ENCODE measurements around the gene POGLUT3. TPM values are rescaled to one million over a fixed set of nuclear protein-coding genes. Genes with fewer than 3 reads are reported as not detected.
A peak's percentile ranks its signal among the peaks of the same experiment; 100 is the strongest.

Gene POGLUT3
- total and polyA plus RNA-seq, 2 of the 4 experiments (the other 2 are of a cell fraction): 31.7 to 34.8 TPM

DNA sequence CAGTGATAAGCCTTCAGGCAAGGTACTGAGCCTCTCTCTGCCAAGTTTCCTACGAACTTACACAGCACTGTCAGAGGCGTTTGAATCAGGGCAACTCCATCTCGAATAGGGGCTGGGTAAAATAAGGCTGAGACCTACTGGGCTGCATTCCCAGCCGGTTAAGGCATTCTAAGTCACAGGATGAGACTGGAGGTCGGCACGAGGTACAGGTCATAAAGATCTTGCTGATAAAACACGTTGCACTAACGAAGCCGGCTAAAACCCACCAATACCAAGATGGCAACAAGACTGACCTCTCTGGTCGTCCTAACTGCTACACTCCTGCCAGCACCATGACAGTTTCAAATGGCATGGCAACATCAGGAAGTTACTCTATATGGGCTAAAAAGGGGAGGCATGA is 20.4 kb upstream of the POGLUT3 start:
- POLR2A ChIA-PET (ENCODE audit: unreplicated experiment): no interaction called here
- no peaks in the 10 kb centered on the region for H3K4me1 ChIP-seq (ENCODE audit: control insufficient read depth, insufficient read depth, low read length)
- no TSS peak for BruUV-seq (replicated peaks)
- dilution Hi-C loops (cut with HindIII; ENCODE audit: low sequenced_read_pairs, unreplicated experiment): no loop called here
- H2BK15ac ChIP-seq (ENCODE audit: low read depth, low read length): no peak overlapping the region
- H3K9me1 ChIP-seq (ENCODE audit: insufficient read depth, low read length): no peaks in the 10 kb centered on the region
- no peak overlapping the region for H4K91ac ChIP-seq (ENCODE audit: insufficient read depth, low read depth, low read length)
- H3K9ac ChIP-seq (ENCODE audit: low read depth, low read length): no peak overlapping the region
- in situ Hi-C loops (cut with MboI; ENCODE audit: low sequenced_read_pairs): no loop called here
- no peak overlapping the region for H4K8ac ChIP-seq (ENCODE audit: low read depth in 2 of 2, low read length in 2 of 2)
- peak overlapping the region; percentile 41 for H2AFZ ChIP-seq (replicated peaks; ENCODE audit: low read length, poor library complexity)
- no peaks in the 10 kb centered on the region for H3K79me1 ChIP-seq (ENCODE audit: low read depth in 1 of 2, low read length in 2 of 2)
- no peak overlapping the region for H2AK5ac ChIP-seq (ENCODE audit: low read depth, low read length)
- H3K27me3 ChIP-seq (ENCODE audit: control insufficient read depth, insufficient read depth, low read length): no peaks in the 10 kb centered on the region
- H3K4me2 ChIP-seq (ENCODE audit: low read depth, low read length): no peak overlapping the region
- no peak for ATAC-seq (ENCODE audit: low read depth)
- no peak overlapping the region for H3K18ac ChIP-seq (ENCODE audit: low read depth, low read length)
- no peaks in the 10 kb centered on the region for H4K20me1 ChIP-seq (ENCODE audit: insufficient read depth, low read length)
- no peak overlapping the region for H3K4me3 ChIP-seq (ENCODE audit: insufficient read depth, low read depth, low read length)
- H3K9me3 ChIP-seq (ENCODE audit: control insufficient read depth, insufficient read depth, low read length): no peaks in the 10 kb centered on the region
- intact Hi-C loops (cut with micrococcal nuclease): no loop called here
- no peaks in the 10 kb centered on the region for H3K36me3 ChIP-seq (ENCODE audit: control insufficient read depth, insufficient read depth, low read length)
- no peak overlapping the region for H2BK120ac ChIP-seq (ENCODE audit: low read depth, low read length)
- no peak for TF ChIP-seq FOS (IDR thresholded peaks at IDR 0.05; ENCODE audit: low read depth, low read length)
- TF ChIP-seq RFX5 (IDR thresholded peaks at IDR 0.05; ENCODE audit: low read depth, low read length): no peak
- TF ChIP-seq RAD21 (IDR thresholded peaks at IDR 0.05; ENCODE audit: low read length): no peak
- no peak for TF ChIP-seq BHLHE40 (IDR thresholded peaks at IDR 0.05; ENCODE audit: low read depth, low read length)
- no peak for TF ChIP-seq CTCF (conservative IDR thresholded peaks at IDR 0.05; ENCODE audit: low read depth, low read length)
- TF ChIP-seq CEBPB (IDR thresholded peaks at IDR 0.05; ENCODE audit: low read depth, low read length): no peak
- TF ChIP-seq RCOR1 (IDR thresholded peaks at IDR 0.05; ENCODE audit: insufficient replicate concordance, low read length): no peak
- no peak for TF ChIP-seq POLR2A (IDR thresholded peaks at IDR 0.05; ENCODE audit: low read depth, low read length)
- TF ChIP-seq NFE2L2 (IDR thresholded peaks at IDR 0.05; ENCODE audit: low read depth, low read length): no peak
- no peak for TF ChIP-seq CHD1 (IDR thresholded peaks at IDR 0.05; ENCODE audit: low read depth, low read length)
- TF ChIP-seq, protein P1, sequence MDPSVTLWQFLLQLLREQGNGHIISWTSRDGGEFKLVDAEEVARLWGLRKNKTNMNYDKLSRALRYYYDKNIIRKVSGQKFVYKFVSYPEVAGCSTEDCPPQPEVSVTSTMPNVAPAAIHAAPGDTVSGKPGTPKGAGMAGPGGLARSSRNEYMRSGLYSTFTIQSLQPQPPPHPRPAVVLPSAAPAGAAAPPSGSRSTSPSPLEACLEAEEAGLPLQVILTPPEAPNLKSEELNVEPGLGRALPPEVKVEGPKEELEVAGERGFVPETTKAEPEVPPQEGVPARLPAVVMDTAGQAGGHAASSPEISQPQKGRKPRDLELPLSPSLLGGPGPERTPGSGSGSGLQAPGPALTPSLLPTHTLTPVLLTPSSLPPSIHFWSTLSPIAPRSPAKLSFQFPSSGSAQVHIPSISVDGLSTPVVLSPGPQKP (IDR thresholded peaks at IDR 0.05; ENCODE audit: borderline replicate concordance, low read depth, low read length): no peak
- TF ChIP-seq MXI1 (IDR thresholded peaks at IDR 0.05; ENCODE audit: borderline replicate concordance, low read depth, low read length): no peak
- TF ChIP-seq MAFK (IDR thresholded peaks at IDR 0.05; ENCODE audit: low read depth, low read length): no peak
- TF ChIP-seq, protein P2, sequence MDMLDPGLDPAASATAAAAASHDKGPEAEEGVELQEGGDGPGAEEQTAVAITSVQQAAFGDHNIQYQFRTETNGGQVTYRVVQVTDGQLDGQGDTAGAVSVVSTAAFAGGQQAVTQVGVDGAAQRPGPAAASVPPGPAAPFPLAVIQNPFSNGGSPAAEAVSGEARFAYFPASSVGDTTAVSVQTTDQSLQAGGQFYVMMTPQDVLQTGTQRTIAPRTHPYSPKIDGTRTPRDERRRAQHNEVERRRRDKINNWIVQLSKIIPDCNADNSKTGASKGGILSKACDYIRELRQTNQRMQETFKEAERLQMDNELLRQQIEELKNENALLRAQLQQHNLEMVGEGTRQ (IDR thresholded peaks at IDR 0.05; ENCODE audit: low read depth, low read length): no peak
- no peak for TF ChIP-seq SMC3 (IDR thresholded peaks at IDR 0.05; ENCODE audit: low read depth, low read length)
- no peak for TF ChIP-seq MAZ (IDR thresholded peaks at IDR 0.05; ENCODE audit: borderline replicate concordance, low read depth, low read length)
- no peak overlapping the region for H3K27ac ChIP-seq (ENCODE audit: insufficient read depth, low read length)
- no peak overlapping the region for H3K23ac ChIP-seq (ENCODE audit: low read depth, low read length)
- DNase-seq: no peak
- WGBS, 2 experiments (ENCODE audit: extremely low coverage in 2 of 2, insufficient read length in 1 of 2): 75% methylated on average over 5 of the region's 10 CpGs; no CpG with 5 or more reads in 1 of the 2 experiments
- no peak overlapping the region for H2BK20ac ChIP-seq (ENCODE audit: low read depth, low read length)
- CTCF ChIA-PET: no interaction called here
- H3K14ac ChIP-seq (replicated peaks; ENCODE audit: low read depth, low read length): no peak overlapping the region
- H3K56ac ChIP-seq (ENCODE audit: extremely low read depth, insufficient read depth, low read length): no peak overlapping the region
- H2BK5ac ChIP-seq (ENCODE audit: low read depth, low read length, poor library complexity, severe bottlenecking): no peak overlapping the region
- no peak overlapping the region for H4K5ac ChIP-seq (ENCODE audit: low read depth, low read length)
- no peak overlapping the region for H3K4ac ChIP-seq (ENCODE audit: low read depth, low read length)
- H2AK9ac ChIP-seq (replicated peaks; ENCODE audit: low read depth, low read length, poor library complexity): no peak overlapping the region

Data from IMR-90 (cell line).